GM19463 (cell line): ENCODE data around the gene MORC2.
A peak's percentile ranks its signal among the peaks of the same experiment; 100 is the strongest.

Source experiments
- ATAC-seq: cut with Tn5 transposase; IDR thresholded peaks from one replicate; pipeline ENCODE4 v1.9.1; 2021; ENCODE audit warnings: mild to moderate bottlenecking, moderate library complexity; ENCODE audit not compliant: unreplicated experiment

Gene MORC2

GRCh38 chr22:30968015-30968923 lies at the start of gene MORC2:
Gene MORC2 (minus strand): TSS chr22:30968774. CDS start chr22:30967889, 885 bp downstream.
- ATAC-seq: peak; percentile 27

GRCh38 chr22:31005535-31005934 lies 37.0 kb upstream of the MORC2 start:
- no peak for ATAC-seq

- ATAC-seq: no peak
Measured at GRCh38 chr22:31001124-31001770, 32.7 kb upstream of the MORC2 start.

- no peak for ATAC-seq
Measured at GRCh38 chr22:30998329-30998728, 29.8 kb upstream of the MORC2 start.

GRCh38 chr22:30996462-30996861 lies 27.9 kb upstream of the MORC2 start:
- no peak for ATAC-seq

GRCh38 chr22:30994960-30995359 lies 26.4 kb upstream of the MORC2 start:
- no peak for ATAC-seq

GRCh38 chr22:30992565-30992964 lies 24.0 kb upstream of the MORC2 start:
- no peak for ATAC-seq

GRCh38 chr22:30990690-30991089 lies 22.1 kb upstream of the MORC2 start:
- ATAC-seq: no peak

GRCh38 chr22:30989474-30989873 lies 20.9 kb upstream of the MORC2 start:
- ATAC-seq: no peak

- ATAC-seq: no peak
Measured at GRCh38 chr22:30985561-30986208, 17.1 kb upstream of the MORC2 start.

- ATAC-seq: no peak
Measured at GRCh38 chr22:30984317-30984716, 15.7 kb upstream of the MORC2 start.

- no peak for ATAC-seq
Measured at GRCh38 chr22:30982512-30982911, 13.9 kb upstream of the MORC2 start.

- no peak for ATAC-seq
Measured at GRCh38 chr22:30979932-30980331, 11.4 kb upstream of the MORC2 start.

GRCh38 chr22:30978304-30978962 lies 9.9 kb upstream of the MORC2 start:
- ATAC-seq: no peak

- ATAC-seq: no peak
Measured at GRCh38 chr22:30970356-30970746, 1.8 kb upstream of the MORC2 start.

GRCh38 chr22:30969532-30970355 lies 1.2 kb upstream of the MORC2 start:
- ATAC-seq: peak; percentile 31

- ATAC-seq: peak; percentile 83
Measured at GRCh38 chr22:30968924-30969531, 454 bp upstream of the MORC2 start, which contains the start of gene TUG1. Gene TUG1 (plus strand): TSS chr22:30969265.

GRCh38 chr22:30964858-30965257 lies 3.7 kb downstream of the MORC2 start:
- no peak for ATAC-seq

- no peak for ATAC-seq
Measured at GRCh38 chr22:30955153-30955552, 13.4 kb downstream of the MORC2 start.

GRCh38 chr22:30953206-30953605 lies 15.4 kb downstream of the MORC2 start:
- ATAC-seq: no peak
